Frontal cortex (tissue), 4 donors: ENCODE measurements around the gene CUL3. TPM values are rescaled to one million over a fixed set of nuclear protein-coding genes. Genes with fewer than 3 reads are reported as not detected.
"Not testable (repeated sequence)": the region's sequence is repeated elsewhere in the genome, so short reads cannot be mapped to it uniquely, and the experiment has no call there.

Experiments
- DNase-seq, 2 donors: peaks; one replicate each; pipeline ENCODE4 v3.0.0; 2012; ENCODE audit warnings: low spot score in 2 of 2
- FAIRE-seq: peaks from 2 replicates; lab custom pipeline; 2012; peaks lifted over from hg19 to GRCh38; lab: Jason Lieb, UNC
- total RNA-seq: library from RNA; depleted of rRNA; stranded (reverse); fragments of >200 nt; gene quantifications from one replicate; pipeline ENCODE4 v1.2.3, GENCODE V29; 2014
- donor health status: control.
- donor health status: control.
- donor health status: control.

The CUL3 gene
- total RNA-seq, 1 donor from 2014 or later: 95.0 TPM

DNA sequence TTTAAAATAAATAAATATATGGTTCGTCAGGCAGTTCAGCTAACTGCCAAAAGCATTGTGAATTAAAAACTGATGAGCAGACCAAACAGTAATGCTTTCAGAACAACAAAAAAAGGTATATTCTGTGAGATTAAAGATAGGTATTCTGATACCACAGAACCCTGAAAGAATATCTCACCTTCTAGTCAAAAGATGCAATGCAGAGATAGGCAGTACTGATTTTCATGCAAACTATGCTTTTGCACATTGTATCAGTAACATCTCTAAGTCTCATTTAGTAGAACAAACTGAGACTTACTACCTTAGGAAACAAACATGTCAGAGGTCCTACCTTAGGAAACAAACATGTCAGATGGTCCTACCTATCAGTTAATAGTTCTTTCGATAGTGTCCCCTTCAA, 32.4 kb downstream of the CUL3 start:
- DNase-seq: no peak
- no peak for FAIRE-seq

DNA sequence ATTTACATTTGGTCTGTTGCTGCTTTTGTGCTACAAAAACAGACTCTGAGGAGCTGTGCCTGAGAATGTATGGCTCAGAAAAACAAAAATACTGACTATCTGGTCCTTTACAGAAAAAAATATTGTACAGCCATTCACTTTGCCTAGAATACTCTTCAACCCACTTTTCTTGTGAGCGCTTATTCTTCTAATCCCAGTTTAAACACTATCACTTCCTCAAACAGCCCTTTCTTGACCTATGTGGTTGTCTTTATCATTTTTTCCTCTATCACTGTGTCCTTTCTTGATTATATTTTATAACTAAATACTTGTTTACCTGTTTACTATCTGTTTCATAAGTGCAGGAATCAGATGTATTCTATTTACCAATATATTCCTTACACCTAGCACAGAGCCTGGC, 33.5 kb downstream of the CUL3 start:
- DNase-seq (no peak), FAIRE-seq (no peak)

DNA sequence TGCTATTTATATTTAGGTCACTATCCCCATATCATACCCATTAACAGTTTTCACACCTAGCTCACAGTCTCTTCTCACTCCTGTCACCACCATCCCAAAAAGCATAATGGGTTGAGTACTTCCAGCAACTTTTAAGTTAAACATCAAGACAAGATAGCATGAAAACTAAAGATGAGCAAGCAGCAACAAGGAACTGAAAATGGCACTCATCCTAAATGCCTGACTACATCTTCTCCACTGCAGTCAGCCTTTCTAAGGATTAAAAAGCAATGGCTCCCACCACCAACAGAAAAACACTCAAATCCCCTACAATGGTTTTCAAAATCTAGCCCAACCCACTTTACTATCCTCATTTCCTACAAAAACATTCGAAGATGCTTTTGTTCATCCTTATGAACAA, 38.2 kb downstream of the CUL3 start:
- no peak for DNase-seq
- FAIRE-seq: no peak

DNA sequence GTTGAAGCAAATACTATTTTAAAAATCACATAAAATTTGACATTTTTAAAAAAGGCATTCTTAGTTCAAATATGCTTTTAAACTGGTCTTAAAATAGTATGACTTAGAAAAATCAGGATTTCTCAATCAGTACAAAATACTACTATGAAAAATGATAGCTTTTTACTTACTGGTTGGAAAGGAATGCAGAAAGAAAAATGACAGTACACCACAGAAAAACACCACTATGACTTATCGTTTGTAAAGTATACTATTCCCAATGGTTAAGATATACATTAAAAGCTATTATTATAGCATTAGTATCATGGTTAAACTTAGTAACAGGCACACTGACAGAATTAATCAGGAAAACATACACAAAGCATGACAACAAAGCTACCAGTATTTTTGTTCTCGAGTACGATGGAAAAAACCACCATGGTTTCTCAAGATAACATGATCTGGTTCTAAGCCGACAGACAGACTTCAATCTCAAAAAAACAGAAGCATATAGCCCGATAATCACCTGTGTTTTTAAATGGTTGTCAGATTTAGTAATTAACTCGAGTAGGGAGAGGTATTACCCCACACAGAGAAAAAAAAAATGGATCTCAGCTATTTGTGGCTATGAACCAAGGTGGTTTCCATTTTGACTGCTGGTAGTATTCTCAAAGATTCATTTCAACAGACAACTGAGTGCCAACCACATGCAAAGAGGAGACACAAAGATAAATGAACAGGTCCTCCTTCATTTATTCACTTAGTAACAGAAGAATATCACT, 39.1 kb downstream of the CUL3 start:
- DNase-seq (no peak), FAIRE-seq (peak; percentile 62)

DNA sequence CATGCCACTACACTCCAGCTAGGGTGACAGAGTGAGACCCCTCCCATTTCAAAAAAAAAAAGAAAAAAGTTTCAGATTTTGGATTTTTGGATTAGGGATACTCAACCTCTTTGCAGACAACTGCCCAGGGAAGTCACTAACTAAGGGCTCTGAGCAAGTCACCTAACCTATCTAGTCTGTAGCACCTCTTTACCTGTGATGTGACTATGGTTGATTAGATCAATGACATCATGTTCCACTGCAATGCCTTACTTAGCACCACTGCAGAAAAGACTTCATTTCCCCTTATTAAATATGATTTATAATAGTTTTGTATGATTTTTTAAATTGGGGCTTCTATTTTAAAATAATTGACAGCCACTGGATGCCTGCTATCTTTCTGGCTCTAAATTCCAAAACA, 41.2 kb downstream of the CUL3 start:
- DNase-seq (no peak), FAIRE-seq (no peak)

DNA sequence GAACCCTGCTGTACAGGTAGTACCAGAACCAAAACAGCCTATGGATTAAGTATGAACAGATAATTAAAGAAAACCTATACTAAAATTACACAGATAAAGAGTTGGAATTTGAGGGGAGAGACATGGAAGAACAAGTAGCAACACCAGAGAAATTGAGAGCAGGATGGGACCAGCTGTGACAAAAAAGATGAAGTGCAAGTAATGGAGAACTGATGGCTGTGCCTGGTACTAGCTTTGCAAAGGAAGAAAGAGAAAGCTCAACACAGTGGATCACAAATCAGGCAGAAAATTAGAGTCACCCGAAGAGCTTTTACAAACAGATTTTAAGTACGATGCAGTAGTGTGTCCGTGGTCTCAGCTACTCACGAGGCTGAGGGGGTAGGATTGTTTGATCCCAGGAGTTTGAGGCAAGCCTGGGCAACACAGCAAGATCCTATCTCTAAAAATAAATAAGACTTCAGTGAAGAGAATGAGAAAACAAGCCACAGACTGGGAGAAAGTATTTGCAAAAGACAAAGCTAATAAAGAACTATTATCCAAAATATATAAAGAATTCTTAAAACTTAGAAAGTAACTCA, 46.5 kb downstream of the CUL3 start:
- FAIRE-seq (no peak), DNase-seq (no peak)

DNA sequence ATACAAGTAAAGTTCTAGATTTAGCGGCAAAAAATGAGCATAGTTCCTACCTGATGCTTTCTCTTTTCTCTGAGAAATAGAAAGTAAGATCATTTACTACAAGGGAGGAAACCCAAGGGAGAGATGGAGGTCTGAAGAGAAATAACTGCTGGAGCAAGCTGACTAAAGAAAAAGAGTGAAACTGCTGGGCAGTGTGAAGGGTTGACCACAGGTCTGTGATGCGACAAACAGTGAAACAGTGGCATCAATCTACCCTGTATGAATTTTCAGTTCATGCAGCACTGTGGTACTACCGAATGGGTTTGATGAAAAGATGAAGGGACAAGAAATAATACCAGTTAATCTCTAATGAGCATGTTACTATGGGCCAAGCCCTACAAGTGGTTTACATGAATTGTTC, 52.2 kb downstream of the CUL3 start:
- FAIRE-seq: no peak

DNA sequence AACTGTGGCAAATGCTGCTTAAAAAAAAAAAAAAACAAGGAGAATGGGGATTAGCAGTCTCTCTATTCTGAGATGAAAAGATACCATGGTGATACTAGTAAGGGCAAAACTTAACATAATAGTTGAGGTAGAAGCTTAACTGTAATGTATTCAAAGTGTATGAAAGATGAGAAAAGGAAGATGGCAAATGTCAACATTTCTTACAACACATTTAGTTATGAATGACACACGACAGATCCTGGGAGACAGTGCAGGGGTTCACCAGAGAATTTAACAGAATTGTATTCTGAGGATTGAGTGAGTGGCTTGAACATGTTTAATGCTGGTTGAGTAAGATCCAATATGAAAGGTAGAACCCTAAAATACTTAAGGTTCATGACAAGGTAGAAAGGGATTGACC, 52.7 kb downstream of the CUL3 start:
- DNase-seq: no peak
- FAIRE-seq: no peak

More for the DNA sequence above, 52.2 kb downstream of the CUL3 start:
- DNase-seq: no peak

DNA sequence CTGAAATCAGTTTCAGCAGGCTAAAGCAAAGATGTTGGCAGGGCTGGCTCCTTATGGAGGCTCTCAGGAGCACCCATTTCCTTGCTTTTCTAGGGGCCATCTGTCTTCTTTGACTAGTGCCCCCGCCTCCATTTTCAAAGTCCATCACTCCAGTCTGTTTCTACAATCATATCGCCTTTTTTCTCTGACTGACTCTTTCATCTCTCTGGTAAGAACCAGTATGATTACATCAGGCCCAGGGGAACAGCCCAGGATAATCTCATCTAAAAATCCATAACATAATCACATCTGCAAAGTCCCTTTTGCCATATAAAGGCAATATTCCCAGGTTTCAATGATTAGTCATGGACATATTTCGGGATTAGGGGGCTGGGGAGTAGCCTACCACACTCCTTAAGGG, 57.0 kb downstream of the CUL3 start:
- DNase-seq (no peak), FAIRE-seq (no peak)

DNA sequence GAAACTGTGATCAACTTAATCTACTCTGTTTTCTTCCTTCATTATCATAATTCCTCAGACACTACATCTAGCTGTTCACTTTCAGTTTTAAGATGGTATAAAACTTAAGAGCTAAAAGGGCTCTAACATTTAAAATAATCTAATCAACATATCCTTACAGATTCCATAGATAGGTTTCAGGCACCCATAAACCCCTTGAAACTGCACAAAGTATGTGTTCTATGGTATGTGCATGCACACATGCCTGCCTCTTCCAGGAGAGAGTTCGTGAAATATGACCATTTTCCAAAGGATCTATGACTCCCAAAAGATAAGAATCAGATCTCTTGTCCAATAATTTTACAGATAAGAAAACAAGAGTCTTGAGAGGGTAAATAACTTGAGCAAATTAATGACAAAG, 59.4 kb downstream of the CUL3 start:
- DNase-seq: no peak
- no peak for FAIRE-seq

DNA sequence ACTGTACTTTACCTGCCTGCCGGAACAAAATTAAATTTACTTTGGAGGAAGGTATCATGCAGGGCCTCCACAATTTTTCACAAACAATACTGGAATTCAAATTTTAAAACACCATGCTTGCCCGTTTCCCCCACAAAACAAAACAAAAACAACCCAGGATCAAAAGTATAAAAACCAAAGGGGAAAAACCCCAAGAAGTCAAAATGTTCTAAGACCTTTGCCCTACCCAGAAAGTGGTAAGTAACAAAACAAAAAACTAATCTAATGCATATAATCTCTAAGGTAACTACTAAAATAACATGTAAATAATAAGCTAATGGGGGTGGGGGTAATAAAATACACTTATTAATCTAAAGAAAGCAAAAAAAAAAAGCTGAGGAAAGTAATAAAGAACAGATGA, 60.5 kb downstream of the CUL3 start:
- FAIRE-seq (no peak), DNase-seq (no peak)

DNA sequence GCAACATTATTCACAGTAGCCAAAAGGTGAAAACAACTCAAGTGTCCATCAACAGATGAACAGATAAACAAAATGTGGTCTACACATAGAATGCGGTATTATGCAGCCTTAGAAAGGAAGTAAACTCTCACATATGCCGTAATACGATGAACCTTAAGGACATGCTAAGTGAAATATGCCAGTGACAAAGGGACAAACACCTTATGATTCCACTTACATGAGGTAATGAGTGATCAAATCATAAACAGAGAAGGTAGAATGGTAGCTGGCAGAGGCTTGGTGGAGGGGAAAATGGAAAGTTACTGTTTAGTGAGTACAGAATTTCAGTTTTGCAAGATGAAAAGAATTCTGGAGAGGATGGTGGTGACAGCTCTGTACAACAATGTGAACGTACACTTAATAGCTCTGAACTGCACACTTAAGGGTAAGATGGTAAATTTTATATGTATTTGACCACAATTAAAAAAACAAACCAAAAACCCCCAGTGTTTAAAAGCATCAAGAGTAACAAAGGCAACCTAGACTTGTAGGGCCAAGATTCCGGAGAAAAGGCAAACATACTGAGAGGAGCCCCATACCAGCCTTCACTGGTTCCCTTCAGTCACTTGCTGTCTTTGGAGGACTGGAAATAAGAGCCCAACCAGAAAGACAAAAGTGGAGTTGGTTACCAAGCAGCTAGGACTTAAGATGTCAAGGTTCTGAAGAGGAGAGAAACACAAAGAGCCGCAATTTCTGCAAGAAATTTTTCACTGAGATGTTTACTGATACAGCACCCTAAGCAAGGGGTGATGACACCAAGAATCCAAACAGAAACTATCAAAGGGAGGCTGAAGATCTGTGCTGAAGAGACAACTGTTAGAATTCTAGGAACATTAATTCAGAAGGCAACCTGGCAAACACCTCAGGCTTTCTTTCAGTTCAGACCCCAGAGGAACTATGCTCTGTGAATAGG, 61.3 kb downstream of the CUL3 start:
- no peak for DNase-seq
- FAIRE-seq: no peak

DNA sequence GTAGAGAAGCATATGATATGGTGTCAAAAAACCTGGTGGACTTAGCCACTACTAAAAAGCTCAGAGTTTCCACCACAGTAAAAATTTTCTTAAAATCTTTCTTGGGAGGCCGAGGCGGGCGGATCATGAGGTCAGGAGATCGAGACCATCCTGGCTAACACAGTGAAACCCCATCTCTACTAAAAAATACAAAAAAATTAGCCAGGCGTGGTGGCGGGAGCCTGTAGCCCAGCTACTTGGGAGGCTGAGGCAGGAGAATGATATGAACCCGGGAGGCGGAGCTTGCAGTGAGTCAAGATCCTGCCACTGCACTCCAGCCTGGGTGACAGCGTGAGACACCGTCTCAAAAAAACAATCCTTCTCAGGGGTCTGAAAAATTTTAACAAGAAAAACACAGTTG, 62.7 kb downstream of the CUL3 start:
- not testable (repeated sequence) for DNase-seq, FAIRE-seq

DNA sequence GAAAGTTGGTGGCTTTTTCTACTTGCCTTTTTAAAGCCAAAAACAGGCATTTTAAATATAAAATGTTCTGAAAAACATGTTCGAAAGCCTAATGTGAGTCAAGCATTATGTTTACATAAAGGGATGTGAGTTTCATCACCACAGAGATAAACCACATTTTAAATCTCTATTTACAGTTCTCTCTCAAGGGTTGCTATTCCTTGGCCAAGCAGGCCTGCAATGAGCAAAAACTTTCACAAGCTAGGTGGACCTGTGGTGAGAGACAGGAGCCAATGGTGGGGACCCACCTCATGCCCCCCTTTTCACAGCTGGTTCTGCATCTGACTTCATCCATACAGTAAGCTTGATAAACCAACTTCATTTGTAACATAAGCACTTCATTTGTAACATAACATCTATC, 65.1 kb downstream of the CUL3 start:
- DNase-seq: no peak
- FAIRE-seq: no peak

DNA sequence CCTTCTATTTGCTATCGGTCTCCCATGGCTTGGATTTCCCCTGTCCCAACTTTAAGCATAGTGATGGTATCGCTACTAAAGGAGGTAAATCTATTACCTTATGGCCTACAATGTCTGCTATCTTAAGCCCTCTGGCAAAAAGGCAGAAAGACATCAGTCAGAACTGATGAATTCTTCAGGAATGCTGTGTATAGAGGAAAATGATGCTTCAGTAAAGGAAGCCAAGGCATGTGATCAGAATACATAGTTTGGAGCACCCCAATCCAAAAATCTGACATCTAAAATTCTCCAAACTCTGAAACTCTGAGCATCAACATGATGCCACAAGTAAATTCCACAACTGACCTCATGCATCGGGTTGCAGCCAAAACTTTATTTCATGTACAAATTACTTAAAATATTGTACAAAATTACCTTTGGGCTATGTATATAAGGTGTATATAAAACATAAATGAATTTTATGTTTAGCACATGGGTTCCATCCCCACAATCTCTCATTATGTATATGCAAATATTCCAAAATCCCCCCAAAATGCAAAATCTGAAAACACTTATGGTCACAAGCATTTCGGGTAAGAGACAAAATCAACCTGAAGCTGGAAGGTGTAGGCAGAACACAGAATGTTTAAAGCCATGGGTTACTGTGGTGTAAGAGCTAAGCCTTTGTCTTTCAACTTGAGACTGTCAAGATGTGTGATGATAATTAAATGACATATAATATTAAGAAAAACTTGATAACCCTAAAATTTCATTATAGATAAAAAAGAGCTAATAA, 66.2 kb downstream of the CUL3 start:
- DNase-seq: no peak
- FAIRE-seq: no peak

DNA sequence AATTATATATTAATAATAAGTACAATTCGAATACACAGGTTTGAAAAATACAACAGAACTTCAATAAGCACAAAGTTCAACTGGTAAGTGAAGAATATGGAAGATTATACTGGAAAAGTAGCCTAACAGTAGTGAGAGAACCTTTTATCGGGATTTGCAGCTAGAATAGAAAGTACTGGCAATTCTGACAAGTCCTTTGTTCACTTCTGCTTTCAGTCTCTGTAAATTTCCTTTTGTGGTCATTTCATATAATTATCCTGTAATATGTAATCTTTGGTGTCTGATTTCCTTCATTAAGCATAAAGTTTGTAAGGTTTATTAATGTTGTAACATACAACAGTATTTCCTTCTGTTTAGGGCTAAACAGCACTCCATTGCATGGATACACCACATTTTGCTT, 67.2 kb downstream of the CUL3 start:
- no peak for DNase-seq
- peak; percentile 42 for FAIRE-seq

DNA sequence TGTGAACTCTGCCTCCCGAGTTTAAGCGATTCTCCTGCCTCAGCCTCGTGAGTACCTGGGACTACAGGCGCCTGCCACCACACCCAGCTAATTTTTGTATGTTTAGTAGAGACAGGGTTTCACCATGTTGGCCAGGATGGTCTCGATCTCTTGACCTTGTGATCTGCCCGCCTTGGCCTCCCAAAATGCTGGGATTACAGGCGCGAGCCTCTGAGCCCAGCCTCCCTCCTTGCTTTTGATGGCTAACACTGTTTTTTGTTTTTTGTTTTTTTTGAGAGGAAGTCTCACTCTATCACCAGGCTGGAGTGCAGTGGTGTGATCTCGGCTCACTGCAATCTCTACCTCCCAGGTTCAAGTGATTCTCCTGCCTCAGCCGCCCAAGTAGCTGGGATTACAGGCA, 68.8 kb downstream of the CUL3 start:
- not testable (repeated sequence) for FAIRE-seq, DNase-seq

DNA sequence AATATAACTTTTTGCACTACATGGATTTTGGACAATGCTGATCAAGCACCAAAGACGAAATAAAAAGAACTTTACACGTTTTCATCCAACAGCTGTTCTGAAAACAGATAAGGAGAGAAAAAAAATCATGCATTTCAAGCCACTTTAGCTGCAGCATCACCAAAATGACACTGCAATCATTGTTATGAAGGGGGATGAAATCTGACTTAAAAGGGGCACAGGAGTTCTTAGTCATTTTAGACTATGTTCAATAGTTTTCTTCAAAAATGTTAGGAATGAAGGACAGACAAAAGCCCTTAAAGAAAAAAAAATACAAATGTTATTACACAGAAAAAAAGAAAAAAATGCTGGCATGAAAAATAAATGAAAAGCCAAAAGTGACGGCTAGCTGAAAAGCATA, 71.2 kb downstream of the CUL3 start:
- DNase-seq: no peak
- no peak for FAIRE-seq

DNA sequence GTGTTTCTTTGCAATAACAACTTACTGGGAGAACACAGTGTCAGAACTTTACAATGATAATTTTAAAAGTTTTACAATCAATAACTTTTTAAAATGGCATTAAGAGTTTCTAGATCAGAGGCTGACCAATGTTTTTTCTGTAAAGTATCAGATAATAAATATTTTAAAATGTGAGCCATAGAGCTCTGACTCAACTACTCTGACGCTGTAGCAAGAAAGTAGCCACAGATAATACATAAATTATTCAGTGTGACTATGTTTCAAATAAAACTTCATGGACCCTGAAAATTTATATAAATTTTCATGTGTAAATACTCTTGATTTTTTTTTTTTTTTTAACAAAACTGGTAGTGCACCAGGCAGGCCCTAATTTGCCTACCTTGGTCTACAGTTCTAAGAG, 77.4 kb downstream of the CUL3 start:
- FAIRE-seq (peak; percentile 21), DNase-seq (no peak)

DNA sequence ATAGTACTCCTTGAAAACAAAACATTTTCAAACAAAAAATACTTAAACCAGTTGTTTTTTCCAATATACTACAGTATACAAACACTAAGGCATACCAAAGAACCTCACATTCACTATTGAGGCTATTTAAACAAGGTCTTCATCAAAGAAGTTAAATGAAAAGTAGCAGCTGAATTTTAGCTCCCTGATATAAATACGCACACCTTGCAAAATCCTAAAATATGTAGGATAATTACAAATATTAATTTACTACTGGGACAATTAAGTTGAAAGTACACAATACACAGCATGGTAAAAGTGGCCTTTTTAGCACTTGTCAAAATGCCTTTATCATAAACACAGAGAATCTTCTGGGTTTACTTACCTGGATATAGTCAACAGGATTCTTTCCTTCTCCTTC, 78.7 kb downstream of the CUL3 start:
- no peak for DNase-seq
- no peak for FAIRE-seq
